Measurements from ENCODE around the gene FGF14. TPM values are rescaled to one million over a fixed set of nuclear protein-coding genes. Genes with fewer than 3 reads are reported as not detected.

The FGF14 gene
- total RNA-seq, 1 donor from 2014 or later, result not detected

DNA sequence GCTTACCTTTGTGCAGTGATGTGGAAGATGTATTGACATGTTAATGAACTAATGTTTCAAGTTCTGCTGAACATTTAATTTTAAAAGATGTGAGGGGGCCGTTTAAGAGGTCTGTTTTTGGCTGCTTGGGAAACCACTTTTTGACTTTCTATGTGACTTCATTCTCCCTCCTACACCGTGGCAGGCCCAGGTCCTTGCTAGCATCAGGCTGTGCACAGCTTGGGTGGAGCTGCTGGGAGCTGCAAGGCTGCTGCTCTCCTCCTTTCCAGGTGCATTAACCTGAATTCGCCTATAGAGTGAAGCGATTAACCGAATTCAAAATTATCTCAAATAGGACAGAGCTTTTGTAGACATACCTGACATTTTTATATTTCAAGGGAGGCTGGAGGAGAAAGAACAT, 249.1 kb downstream of the FGF14 start:
- DNase-seq (ENCODE audit: low read depth), result no peak
- Histone ChIP-seq H3K4me3 (ENCODE audit: low read depth, low read length) (no peak overlapping the region), H3K36me3 (ENCODE audit: control insufficient read depth, insufficient read depth, low read length) (no peaks in the 10 kb centered on the region), H3K27me3 (ENCODE audit: control insufficient read depth, insufficient read depth, low read length) (no peaks in the 10 kb centered on the region)
- TF ChIP-seq, protein P1, sequence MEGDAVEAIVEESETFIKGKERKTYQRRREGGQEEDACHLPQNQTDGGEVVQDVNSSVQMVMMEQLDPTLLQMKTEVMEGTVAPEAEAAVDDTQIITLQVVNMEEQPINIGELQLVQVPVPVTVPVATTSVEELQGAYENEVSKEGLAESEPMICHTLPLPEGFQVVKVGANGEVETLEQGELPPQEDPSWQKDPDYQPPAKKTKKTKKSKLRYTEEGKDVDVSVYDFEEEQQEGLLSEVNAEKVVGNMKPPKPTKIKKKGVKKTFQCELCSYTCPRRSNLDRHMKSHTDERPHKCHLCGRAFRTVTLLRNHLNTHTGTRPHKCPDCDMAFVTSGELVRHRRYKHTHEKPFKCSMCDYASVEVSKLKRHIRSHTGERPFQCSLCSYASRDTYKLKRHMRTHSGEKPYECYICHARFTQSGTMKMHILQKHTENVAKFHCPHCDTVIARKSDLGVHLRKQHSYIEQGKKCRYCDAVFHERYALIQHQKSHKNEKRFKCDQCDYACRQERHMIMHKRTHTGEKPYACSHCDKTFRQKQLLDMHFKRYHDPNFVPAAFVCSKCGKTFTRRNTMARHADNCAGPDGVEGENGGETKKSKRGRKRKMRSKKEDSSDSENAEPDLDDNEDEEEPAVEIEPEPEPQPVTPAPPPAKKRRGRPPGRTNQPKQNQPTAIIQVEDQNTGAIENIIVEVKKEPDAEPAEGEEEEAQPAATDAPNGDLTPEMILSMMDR (IDR thresholded peaks at IDR 0.05; ENCODE audit: insufficient read depth, low read length, poor library complexity, severe bottlenecking), result no peak

DNA sequence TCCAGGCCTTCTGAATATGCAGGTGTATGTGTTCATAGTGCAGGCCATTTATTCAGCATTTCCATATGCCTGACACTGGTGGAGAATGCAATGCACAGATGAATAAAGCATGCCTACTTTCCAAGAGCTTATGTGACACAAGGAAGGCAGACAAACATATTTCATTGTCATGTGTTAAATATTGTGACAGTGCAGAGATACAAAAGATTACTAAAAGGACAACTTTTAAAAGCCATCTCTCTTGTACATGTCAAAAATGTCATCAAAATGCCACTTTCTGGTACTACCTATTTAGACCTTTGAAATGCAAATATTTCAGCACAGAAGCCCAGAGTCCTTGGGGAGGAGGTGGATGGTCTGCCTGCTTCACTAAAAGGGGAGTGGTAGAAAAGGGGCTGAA, 254.5 kb downstream of the FGF14 start:
- TF ChIP-seq, protein P1 (IDR thresholded peaks at IDR 0.05; ENCODE audit: insufficient read depth, low read length, poor library complexity, severe bottlenecking), result no peak
- no peak overlapping the region for H3K4me3 ChIP-seq (ENCODE audit: low read depth, low read length)
- no peaks in the 10 kb centered on the region for H3K36me3 ChIP-seq (ENCODE audit: control insufficient read depth, insufficient read depth, low read length)
- no peaks in the 10 kb centered on the region for H3K27me3 ChIP-seq (ENCODE audit: control insufficient read depth, insufficient read depth, low read length)
- no peak for DNase-seq (ENCODE audit: low read depth)

- no peaks in the 10 kb centered on the region for H3K36me3 ChIP-seq (ENCODE audit: control insufficient read depth, insufficient read depth, low read length)
- TF ChIP-seq, protein P1 (IDR thresholded peaks at IDR 0.05; ENCODE audit: insufficient read depth, low read length, poor library complexity, severe bottlenecking), result no peak
- no peak overlapping the region for H3K4me3 ChIP-seq (ENCODE audit: low read depth, low read length)
- DNase-seq (ENCODE audit: low read depth), result no peak
- H3K27me3 ChIP-seq (ENCODE audit: control insufficient read depth, insufficient read depth, low read length), result no peaks in the 10 kb centered on the region
Observed at GRCh38 chr13:102145750-102146149, 256.1 kb downstream of the FGF14 start.

DNA sequence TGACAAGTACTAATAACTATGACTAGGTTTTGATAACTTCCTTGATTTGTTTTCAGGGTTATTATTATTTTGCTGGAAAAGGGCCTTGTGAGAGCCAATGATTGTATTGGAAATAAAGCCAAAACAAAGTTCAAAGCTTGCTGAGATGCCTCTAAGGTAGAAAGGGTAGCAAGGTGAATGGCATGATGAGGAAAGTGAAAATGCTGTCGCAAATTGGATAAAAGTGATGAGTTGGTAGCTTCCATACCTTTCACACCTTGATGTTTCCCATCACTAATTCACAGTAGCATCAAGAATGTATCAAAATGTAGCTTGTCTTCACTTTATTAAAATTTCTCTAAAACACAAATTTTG, 259.4 kb downstream of the FGF14 start:
- H3K27me3 ChIP-seq (ENCODE audit: control insufficient read depth, insufficient read depth, low read length), result no peaks in the 10 kb centered on the region
- no peaks in the 10 kb centered on the region for H3K36me3 ChIP-seq (ENCODE audit: control insufficient read depth, insufficient read depth, low read length)
- TF ChIP-seq, protein P1 (IDR thresholded peaks at IDR 0.05; ENCODE audit: insufficient read depth, low read length, poor library complexity, severe bottlenecking), result no peak
- H3K4me3 ChIP-seq (ENCODE audit: low read depth, low read length), result no peak overlapping the region
- DNase-seq (ENCODE audit: low read depth), result no peak

- Histone ChIP-seq H3K36me3 (ENCODE audit: control insufficient read depth, insufficient read depth, low read length) (no peaks in the 10 kb centered on the region), H3K27me3 (ENCODE audit: control insufficient read depth, insufficient read depth, low read length) (no peaks in the 10 kb centered on the region), H3K4me3 (ENCODE audit: low read depth, low read length) (no peak overlapping the region)
- DNase-seq (ENCODE audit: low read depth), result no peak
- TF ChIP-seq, protein P1 (IDR thresholded peaks at IDR 0.05; ENCODE audit: insufficient read depth, low read length, poor library complexity, severe bottlenecking), result peak; percentile 67
Observed at GRCh38 chr13:102141625-102142472, 260.0 kb downstream of the FGF14 start.

GRCh38 chr13:102139626-102140025, 262.2 kb downstream of the FGF14 start:
- TF ChIP-seq, protein P1 (IDR thresholded peaks at IDR 0.05; ENCODE audit: insufficient read depth, low read length, poor library complexity, severe bottlenecking), result no peak
- DNase-seq (ENCODE audit: low read depth), result no peak
- no peaks in the 10 kb centered on the region for H3K27me3 ChIP-seq (ENCODE audit: control insufficient read depth, insufficient read depth, low read length)
- H3K36me3 ChIP-seq (ENCODE audit: control insufficient read depth, insufficient read depth, low read length), result no peaks in the 10 kb centered on the region
- no peak overlapping the region for H3K4me3 ChIP-seq (ENCODE audit: low read depth, low read length)
